Subcutaneous adipose tissue (tissue), 4 donors: ENCODE data around the gene TCF7L2. TPM values are rescaled to one million over a fixed set of nuclear protein-coding genes. Genes with fewer than 3 reads are reported as not detected.

ENCODE experiments used
- CTCF ChIP-seq: fragments of 450-650 bp; IDR thresholded peaks from one replicate; pipeline ENCODE4 v1.5.1; 2016; ENCODE audit warnings: low read depth, mild to moderate bottlenecking, control low read depth, antibody characterized with exemption, moderate library complexity
- total RNA-seq, 4 donors: library from RNA; depleted of rRNA; stranded (reverse); fragments of >200 nt; gene quantifications; one replicate each; pipeline ENCODE4 v1.1.0, GENCODE V29; 2016

TCF7L2 gene
- total RNA-seq, 4 donors from 2014 or later = 24.3 to 70.1 (median 43.5) TPM

GRCh38 chr10:112979927-112980326 lies 29.9 kb downstream of the TCF7L2 start:
- TF ChIP-seq CTCF = no peak

- no peak for TF ChIP-seq CTCF
Observed at GRCh38 chr10:112980937-112981336, 30.9 kb downstream of the TCF7L2 start.

GRCh38 chr10:112981553-112981952 lies 31.5 kb downstream of the TCF7L2 start:
- no peak for TF ChIP-seq CTCF

GRCh38 chr10:112983444-112984056 lies 33.5 kb downstream of the TCF7L2 start:
- TF ChIP-seq CTCF = no peak

GRCh38 chr10:112984756-112985155 lies 34.7 kb downstream of the TCF7L2 start:
- TF ChIP-seq CTCF = no peak

- no peak for TF ChIP-seq CTCF
Observed at GRCh38 chr10:112985690-112986543, 35.9 kb downstream of the TCF7L2 start.

GRCh38 chr10:112986544-112987190 lies 36.6 kb downstream of the TCF7L2 start:
- no peak for TF ChIP-seq CTCF
